Mesenchymal stem cell (in vitro differentiated cells and primary cell): ENCODE results near the gene NEFH.

Experiments used
- DNase-seq: peaks from one replicate; pipeline ENCODE4 v3.0.0-alpha.2; 2013
- H2AFZ ChIP-seq: one replicate; pipeline ENCODE4 v1.6.1; 2013; ENCODE audit warnings: low read depth, mild to moderate bottlenecking, control low read depth, inconsistent platforms, low read length, moderate library complexity
- H2AK5ac ChIP-seq: 2 replicates; pipeline ENCODE4 v1.6.1; 2013; ENCODE audit warnings: low read length, moderate library complexity, mild to moderate bottlenecking, inconsistent platforms; ENCODE audit not compliant: severe bottlenecking
- H2BK120ac ChIP-seq: one replicate; pipeline ENCODE4 v1.6.1; 2013; ENCODE audit warnings: low read depth, mild to moderate bottlenecking, inconsistent platforms, low read length, moderate library complexity
- H2BK12ac ChIP-seq, 2 experiments: one replicate each; pipeline ENCODE4 v1.6.1; 2013; ENCODE audit warnings: inconsistent platforms in 2 of 2, low read length in 2 of 2, mild to moderate bottlenecking in 2 of 2, moderate library complexity in 2 of 2, control low read depth in 1 of 2
- H2BK15ac ChIP-seq: one replicate; pipeline ENCODE4 v1.6.1; 2013; ENCODE audit warnings: mild to moderate bottlenecking, low read depth, inconsistent platforms; ENCODE audit not compliant: poor library complexity, severe bottlenecking
- H2BK5ac ChIP-seq: 2 replicates; pipeline ENCODE4 v1.6.1; 2013; ENCODE audit warnings: low read depth, mild to moderate bottlenecking, low read length, control low read depth, inconsistent platforms; ENCODE audit not compliant: poor library complexity, severe bottlenecking
- H3K14ac ChIP-seq, 2 experiments: one replicate each; pipeline ENCODE4 v1.6.1; 2013; ENCODE audit warnings: inconsistent platforms in 2 of 2, low read length in 2 of 2, control low read depth in 1 of 2, mild to moderate bottlenecking in 1 of 2, moderate library complexity in 1 of 2
- H3K18ac ChIP-seq, 2 experiments: one replicate each; pipeline ENCODE4 v1.6.1; 2013; ENCODE audit warnings: inconsistent platforms in 2 of 2, low read length in 2 of 2, control low read depth in 1 of 2, low read depth in 1 of 2, mild to moderate bottlenecking in 1 of 2
- H3K23ac ChIP-seq, 2 experiments: one replicate each; pipeline ENCODE4 v1.6.1; 2013; ENCODE audit warnings: inconsistent platforms in 2 of 2, low read length in 2 of 2, mild to moderate bottlenecking in 2 of 2, moderate library complexity in 2 of 2, control low read depth in 1 of 2
- H3K27ac ChIP-seq: 2 replicates; pipeline ENCODE4 v1.5.1; 2013; ENCODE audit warnings: mild to moderate bottlenecking, moderate library complexity, low read length, control low read depth, inconsistent platforms; ENCODE audit not compliant: poor library complexity, severe bottlenecking
- H3K27me3 ChIP-seq, 2 experiments: 2 replicates each; pipeline versions ENCODE4 v1.6.1 to v1.7.0; 2013; ENCODE audit warnings: low read length in 2 of 2, mild to moderate bottlenecking in 2 of 2, moderate library complexity in 2 of 2, control low read depth in 1 of 2, inconsistent platforms in 1 of 2; ENCODE audit not compliant: control insufficient read depth in 1 of 2, insufficient read depth in 1 of 2
- H3K36me3 ChIP-seq, 2 experiments: 2 replicates each; pipeline versions ENCODE4 v1.6.1 to v1.7.0; 2013; ENCODE audit warnings: low read length in 2 of 2, control low read depth in 1 of 2, inconsistent platforms in 1 of 2, low read depth in 1 of 2, mild to moderate bottlenecking in 1 of 2; ENCODE audit not compliant: insufficient read depth in 2 of 2, control insufficient read depth in 1 of 2
- H3K4ac ChIP-seq, 2 experiments: one replicate each; pipeline ENCODE4 v1.6.1; 2013; ENCODE audit warnings: inconsistent platforms in 2 of 2, low read length in 2 of 2, mild to moderate bottlenecking in 2 of 2, moderate library complexity in 2 of 2, control low read depth in 1 of 2, low read depth in 1 of 2
- H3K4me1 ChIP-seq: 2 replicates; pipeline ENCODE4 v1.6.1; 2013; ENCODE audit warnings: low read depth, low read length, control low read depth; ENCODE audit not compliant: control insufficient read depth, insufficient read depth
- H3K4me2 ChIP-seq: 2 replicates; pipeline ENCODE4 v1.6.1; 2013; ENCODE audit warnings: low read length, mild to moderate bottlenecking, inconsistent platforms; ENCODE audit not compliant: poor library complexity, severe bottlenecking
- H3K4me3 ChIP-seq, 2 experiments: 2 replicates each; pipeline versions ENCODE4 v1.5.1 to v1.7.0; 2013; ENCODE audit warnings: low read length in 2 of 2, mild to moderate bottlenecking in 2 of 2, control low read depth in 1 of 2, low read depth in 1 of 2; ENCODE audit not compliant: insufficient read depth in 1 of 2
- H3K79me1 ChIP-seq: replicated peaks from 2 replicates; pipeline ENCODE4 v1.6.1; 2013; ENCODE audit warnings: mild to moderate bottlenecking, control low read depth, low read length, inconsistent platforms; ENCODE audit not compliant: poor library complexity, severe bottlenecking
- H3K9ac ChIP-seq: 2 replicates; pipeline ENCODE4 v1.7.0; 2013; ENCODE audit warnings: mild to moderate bottlenecking, low read length, moderate library complexity
- H3K9me3 ChIP-seq: 2 replicates; pipeline ENCODE4 v1.7.0; 2013; ENCODE audit warnings: mild to moderate bottlenecking, low read length; ENCODE audit not compliant: control insufficient read depth
- H4K8ac ChIP-seq: one replicate; pipeline ENCODE4 v1.6.1; 2013; ENCODE audit warnings: inconsistent platforms, mild to moderate bottlenecking, low read length, moderate library complexity
- H4K91ac ChIP-seq: one replicate; pipeline ENCODE4 v1.6.1; 2013; ENCODE audit warnings: mild to moderate bottlenecking, low read length, inconsistent platforms
- WGBS: methylation state at CpG from one replicate; pipeline ENCODE4 v1.1.7; 2013; ENCODE audit warnings: mixed read lengths; 5-methylcytosine and 5-hydroxymethylcytosine counted together

The NEFH gene

DNA sequence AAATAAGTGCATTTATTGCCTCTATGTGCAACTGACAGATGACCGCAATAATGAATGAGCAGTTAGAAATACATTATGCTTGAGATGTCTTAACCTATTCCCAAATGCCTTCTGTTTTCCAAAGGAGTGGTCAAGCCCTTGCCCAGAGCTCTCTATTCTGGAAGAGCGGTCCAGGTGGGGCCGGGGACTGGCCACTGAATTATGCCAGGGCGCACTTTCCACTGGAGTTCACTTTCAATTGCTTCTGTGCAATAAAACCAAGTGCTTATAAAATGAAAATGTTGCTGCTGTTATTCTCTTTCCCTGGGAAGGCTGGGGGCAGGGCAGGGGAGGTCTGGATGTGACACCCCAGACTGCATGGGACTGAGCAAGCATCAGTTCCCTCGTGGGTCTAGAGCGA, 11.0 kb downstream of the NEFH start:
- no peak overlapping the region for H4K8ac ChIP-seq
- H3K23ac ChIP-seq: no peak overlapping the region
- H2BK15ac ChIP-seq: no peak overlapping the region
- H3K9ac ChIP-seq: no peak overlapping the region
- H2BK120ac ChIP-seq: no peak overlapping the region
- no peak overlapping the region for H3K4ac ChIP-seq
- H3K4me3 ChIP-seq: peak overlapping the region in 1 of 2 experiments; percentile 43
- no peaks in the 10 kb centered on the region for H3K79me1 ChIP-seq
- no peak overlapping the region for H3K4me2 ChIP-seq
- peaks cover 9% of the 10 kb centered on the region for H3K9me3 ChIP-seq
- WGBS: 92% methylated on average over 6 of the region's 6 CpGs
- peaks cover 0 to 9% of the 10 kb centered on the region in 2 experiments for H3K36me3 ChIP-seq
- H3K27ac ChIP-seq: no peak overlapping the region
- H2AFZ ChIP-seq: no peak overlapping the region
- H2AK5ac ChIP-seq: no peak overlapping the region
- H2BK5ac ChIP-seq: no peak overlapping the region
- H3K4me1 ChIP-seq: no peaks in the 10 kb centered on the region
- H2BK12ac ChIP-seq: no peak overlapping the region
- peaks cover 0 to 6% of the 10 kb centered on the region in 2 experiments for H3K27me3 ChIP-seq
- DNase-seq: no peak
- no peak overlapping the region for H3K14ac ChIP-seq
- no peak overlapping the region for H3K18ac ChIP-seq
- H4K91ac ChIP-seq: no peak overlapping the region

DNA sequence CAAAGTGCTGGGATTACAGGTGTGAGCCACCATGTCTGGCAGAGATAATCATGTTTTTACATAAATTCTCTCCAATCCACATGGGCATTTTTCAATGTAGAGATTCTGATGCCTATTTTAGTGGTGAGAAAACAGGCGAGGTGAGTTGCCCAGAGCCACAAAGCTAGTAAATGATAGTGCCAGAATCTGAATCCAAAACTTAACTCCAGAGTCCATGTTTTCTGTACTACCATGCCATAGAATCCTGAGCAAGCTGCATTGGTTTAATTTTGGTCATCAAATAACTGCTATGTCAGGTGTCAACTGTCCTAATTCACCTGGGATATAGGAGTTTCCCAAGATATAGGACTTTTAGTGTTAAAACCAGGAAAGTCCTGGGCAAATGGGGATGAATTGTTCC, 13.6 kb downstream of the NEFH start:
- WGBS: 86% methylated on average over 1 of the region's 1 CpG

DNA sequence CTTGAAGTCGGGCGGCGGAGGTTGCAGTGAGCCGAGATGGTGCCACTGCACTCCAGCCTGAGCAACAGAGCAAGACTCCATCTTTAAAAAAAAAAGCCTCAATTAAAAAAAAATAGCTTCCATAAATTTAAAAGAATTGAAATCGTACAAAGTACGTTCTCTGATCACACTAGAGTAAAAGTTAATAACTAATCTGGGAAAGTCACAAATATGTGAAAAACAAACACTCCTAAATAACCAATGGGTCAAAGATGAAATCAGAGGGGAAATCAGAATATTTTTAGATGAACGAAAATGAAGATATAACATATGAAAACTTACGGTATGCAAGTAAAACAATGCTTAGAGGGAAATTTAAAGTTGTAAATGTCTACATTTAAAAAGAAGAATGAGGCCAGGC, 19.8 kb downstream of the NEFH start:
- Histone ChIP-seq H3K79me1 (peaks cover 2% of the 10 kb centered on the region), H3K14ac (no peak overlapping the region), H2AFZ (no peak overlapping the region), H4K8ac (no peak overlapping the region), H2AK5ac (no peak overlapping the region), H3K4ac (no peak overlapping the region), H3K27me3 (no peaks in the 10 kb centered on the region), H2BK120ac (no peak overlapping the region), H3K4me1 (peaks cover 4% of the 10 kb centered on the region), H3K23ac (no peak overlapping the region), H3K4me2 (no peak overlapping the region), H2BK15ac (no peak overlapping the region), H3K27ac (no peak overlapping the region), H2BK5ac (no peak overlapping the region), H3K4me3 (no peak overlapping the region), H4K91ac (no peak overlapping the region), H3K18ac (no peak overlapping the region), H2BK12ac (no peak overlapping the region), H3K9ac (no peak overlapping the region), H3K36me3 (peaks cover 9 to 31% of the 10 kb centered on the region in 2 experiments), H3K9me3 (peaks cover 3% of the 10 kb centered on the region)
- over 99% methylated on average over 6 of the region's 8 CpGs for WGBS
- no peak for DNase-seq

More for the DNA sequence above, 13.6 kb downstream of the NEFH start:
- Histone ChIP-seq H3K27me3 (peaks cover 0 to 6% of the 10 kb centered on the region in 2 experiments), H2BK15ac (no peak overlapping the region), H3K79me1 (no peaks in the 10 kb centered on the region), H3K14ac (no peak overlapping the region), H4K8ac (no peak overlapping the region), H3K4me1 (no peaks in the 10 kb centered on the region), H2AK5ac (no peak overlapping the region), H3K23ac (no peak overlapping the region), H3K9ac (no peak overlapping the region), H2AFZ (no peak overlapping the region), H3K36me3 (peaks cover 3 to 18% of the 10 kb centered on the region in 2 experiments), H2BK5ac (no peak overlapping the region), H2BK12ac (no peak overlapping the region), H2BK120ac (no peak overlapping the region), H3K18ac (no peak overlapping the region), H3K4me3 (no peak overlapping the region), H3K4me2 (no peak overlapping the region), H3K9me3 (peaks cover 9% of the 10 kb centered on the region), H3K4ac (no peak overlapping the region), H3K27ac (no peak overlapping the region), H4K91ac (no peak overlapping the region)
- no peak for DNase-seq

DNA sequence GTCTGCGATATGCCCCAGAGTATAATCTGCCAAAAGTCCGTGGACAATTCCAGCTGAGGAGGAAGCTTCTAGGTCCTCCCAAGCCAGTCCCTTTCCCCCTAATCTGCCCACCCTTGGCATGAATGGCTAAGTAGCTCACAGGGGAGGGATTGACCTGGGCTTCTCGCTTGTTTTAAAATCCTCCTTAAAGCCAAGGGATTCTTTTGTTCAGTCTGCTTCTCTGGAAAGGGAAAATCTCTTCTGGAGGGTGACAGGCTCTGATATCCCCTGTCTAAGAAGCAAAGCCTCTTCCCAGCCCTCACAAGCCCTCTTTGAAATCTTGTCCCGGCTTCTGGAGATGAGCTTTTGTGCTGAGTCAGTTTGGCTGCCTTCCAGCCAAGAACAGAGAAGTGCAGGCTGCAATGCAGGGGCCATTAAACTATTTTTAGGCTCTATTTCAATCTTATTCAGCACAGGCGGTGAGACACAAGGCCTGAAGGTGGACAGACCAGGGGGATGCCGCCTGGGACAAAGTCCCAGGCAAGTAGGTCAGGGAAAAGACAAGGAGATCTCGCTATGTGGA, 23.9 kb downstream of the NEFH start:
- WGBS: 66% methylated on average over 7 of the region's 7 CpGs
- H3K9me3 ChIP-seq: no peaks in the 10 kb centered on the region

More for the DNA sequence above, 23.9 kb downstream of the NEFH start:
- Histone ChIP-seq H3K14ac (no peak overlapping the region), H2AFZ (no peak overlapping the region), H2BK15ac (peak overlapping the region; percentile 15), H3K4me1 (peaks cover 4% of the 10 kb centered on the region), H2AK5ac (peak overlapping the region; percentile 9), H4K91ac (no peak overlapping the region), H3K27me3 (no peaks in the 10 kb centered on the region), H2BK12ac (no peak overlapping the region), H3K23ac (no peak overlapping the region), H4K8ac (peak overlapping the region; percentile 87), H3K4ac (no peak overlapping the region), H3K27ac (peak overlapping the region; percentile 30), H2BK5ac (no peak overlapping the region), H2BK120ac (no peak overlapping the region), H3K4me2 (no peak overlapping the region), H3K36me3 (peaks cover 34 to 52% of the 10 kb centered on the region in 2 experiments), H3K4me3 (no peak overlapping the region), H3K9ac (peak overlapping the region; percentile 72), H3K79me1 (peaks cover 3% of the 10 kb centered on the region), H3K18ac (peak overlapping the region in 1 of 2 experiments; percentile 95)
- peak; percentile 82 for DNase-seq
